ENCODE measurements around the gene UBE2E2.
"Not testable (repeated sequence)": the region's sequence is repeated elsewhere in the genome, so short reads cannot be mapped to it uniquely, and the experiment has no call there.

UBE2E2 gene

GRCh38 chr3:23343509-23343908 lies 140.4 kb downstream of the UBE2E2 start:
- no peak overlapping the region for H3K4me3 ChIP-seq (replicated peaks; ENCODE audit: low read depth, low read length)
- no peaks in the 10 kb centered on the region for H3K36me3 ChIP-seq (ENCODE audit: control insufficient read depth, insufficient read depth, low read length)
- no peaks in the 10 kb centered on the region for H3K27me3 ChIP-seq (replicated peaks; ENCODE audit: control insufficient read depth, insufficient read depth, low read length)
- TF ChIP-seq CTCF (IDR thresholded peaks at IDR 0.05; ENCODE audit: insufficient read depth, low read length, poor library complexity, severe bottlenecking): no peak
- no peak for DNase-seq (ENCODE audit: extremely low read depth, insufficient read length)

- TF ChIP-seq CTCF (IDR thresholded peaks at IDR 0.05; ENCODE audit: insufficient read depth, low read length, poor library complexity, severe bottlenecking): no peak
- Histone ChIP-seq H3K27me3 (replicated peaks; ENCODE audit: control insufficient read depth, insufficient read depth, low read length) (no peaks in the 10 kb centered on the region), H3K36me3 (ENCODE audit: control insufficient read depth, insufficient read depth, low read length) (no peaks in the 10 kb centered on the region), H3K4me3 (replicated peaks; ENCODE audit: low read depth, low read length) (no peak overlapping the region)
- DNase-seq (ENCODE audit: extremely low read depth, insufficient read length): no peak
Observed at GRCh38 chr3:23344886-23345285, 141.8 kb downstream of the UBE2E2 start.

- not testable (repeated sequence) for H3K27me3 ChIP-seq (replicated peaks; ENCODE audit: control insufficient read depth, insufficient read depth, low read length); DNase-seq (ENCODE audit: extremely low read depth, insufficient read length); H3K36me3 ChIP-seq (ENCODE audit: control insufficient read depth, insufficient read depth, low read length); H3K4me3 ChIP-seq (replicated peaks; ENCODE audit: low read depth, low read length)
Observed at GRCh38 chr3:23349444-23349843, 146.3 kb downstream of the UBE2E2 start.

GRCh38 chr3:23356169-23356568 lies 153.0 kb downstream of the UBE2E2 start:
- H3K36me3 ChIP-seq (ENCODE audit: control insufficient read depth, insufficient read depth, low read length): no peaks in the 10 kb centered on the region
- TF ChIP-seq CTCF (IDR thresholded peaks at IDR 0.05; ENCODE audit: insufficient read depth, low read length, poor library complexity, severe bottlenecking): no peak
- no peak for DNase-seq (ENCODE audit: extremely low read depth, insufficient read length)
- no peak overlapping the region for H3K4me3 ChIP-seq (replicated peaks; ENCODE audit: low read depth, low read length)
- H3K27me3 ChIP-seq (replicated peaks; ENCODE audit: control insufficient read depth, insufficient read depth, low read length): no peaks in the 10 kb centered on the region

GRCh38 chr3:23356923-23357322 lies 153.8 kb downstream of the UBE2E2 start:
- Histone ChIP-seq H3K27me3 (replicated peaks; ENCODE audit: control insufficient read depth, insufficient read depth, low read length) (no peaks in the 10 kb centered on the region), H3K4me3 (replicated peaks; ENCODE audit: low read depth, low read length) (no peak overlapping the region), H3K36me3 (ENCODE audit: control insufficient read depth, insufficient read depth, low read length) (no peaks in the 10 kb centered on the region)
- no peak for TF ChIP-seq CTCF (IDR thresholded peaks at IDR 0.05; ENCODE audit: insufficient read depth, low read length, poor library complexity, severe bottlenecking)
- no peak for DNase-seq (ENCODE audit: extremely low read depth, insufficient read length)

GRCh38 chr3:23359116-23359515 lies 156.0 kb downstream of the UBE2E2 start:
- TF ChIP-seq CTCF (IDR thresholded peaks at IDR 0.05; ENCODE audit: insufficient read depth, low read length, poor library complexity, severe bottlenecking): no peak
- no peaks in the 10 kb centered on the region for H3K27me3 ChIP-seq (replicated peaks; ENCODE audit: control insufficient read depth, insufficient read depth, low read length)
- no peak for DNase-seq (ENCODE audit: extremely low read depth, insufficient read length)
- no peak overlapping the region for H3K4me3 ChIP-seq (replicated peaks; ENCODE audit: low read depth, low read length)
- no peaks in the 10 kb centered on the region for H3K36me3 ChIP-seq (ENCODE audit: control insufficient read depth, insufficient read depth, low read length)

Measured in GM06990 (cell line).